Neural progenitor cell (in vitro differentiated cells): ENCODE results near the gene ANKS1B. TPM values are rescaled to one million over a fixed set of nuclear protein-coding genes. Genes with fewer than 3 reads are reported as not detected.

Source experiments
- DNase-seq: peaks from one replicate; pipeline ENCODE4 v3.0.0-alpha.2; 2016; ENCODE audit warnings: low spot score
- H2AFZ ChIP-seq: fragments of 200-600 bp; sonication (generic); replicated peaks from 2 replicates; pipeline ENCODE4 v1.6.1; 2016; ENCODE audit warnings: antibody characterized with exemption
- H3F3A ChIP-seq: fragments of 200-600 bp; sonication (generic); 2 replicates; pipeline ENCODE4 v1.6.1; 2016; ENCODE audit warnings: antibody characterized with exemption, low read depth
- H3K27ac ChIP-seq: fragments of 200-600 bp; sonication (generic); 2 replicates; pipeline ENCODE4 v1.5.1; 2016; ENCODE audit warnings: mild to moderate bottlenecking
- H3K27me3 ChIP-seq: fragments of 200-600 bp; sonication (generic); 2 replicates; pipeline ENCODE4 v1.6.1; 2016; ENCODE audit warnings: mild to moderate bottlenecking, moderate library complexity
- H3K36me3 ChIP-seq: fragments of 200-600 bp; sonication (generic); 2 replicates; pipeline ENCODE4 v1.5.1; 2016
- H3K4me1 ChIP-seq: fragments of 200-600 bp; sonication (generic); 2 replicates; pipeline ENCODE4 v1.6.1; 2016; ENCODE audit warnings: mixed run types
- H3K4me2 ChIP-seq: fragments of 200-600 bp; sonication (generic); 2 replicates; pipeline ENCODE4 v1.6.1; 2016
- H3K4me3 ChIP-seq: fragments of 200-600 bp; sonication (generic); 2 replicates; pipeline ENCODE4 v1.5.1; 2016
- H3K79me2 ChIP-seq: fragments of 200-600 bp; sonication (generic); 2 replicates; pipeline ENCODE4 v1.6.1; 2016; ENCODE audit warnings: low read depth
- H3K9ac ChIP-seq: fragments of 200-600 bp; sonication (generic); 2 replicates; pipeline ENCODE4 v1.6.1; 2016
- H3K9me3 ChIP-seq: fragments of 200-600 bp; sonication (generic); 2 replicates; pipeline ENCODE4 v1.5.1; 2016; ENCODE audit warnings: low read depth
- H4K20me1 ChIP-seq: fragments of 200-600 bp; sonication (generic); 2 replicates; pipeline ENCODE4 v1.6.1; 2016; ENCODE audit warnings: low read depth
- H3K27ac Mint-ChIP-seq: 3 replicates; pipeline ENCODE4 v1.8.0; 2021; ENCODE audit warnings: mixed read lengths
- H3K27me3 Mint-ChIP-seq: 2 replicates; pipeline ENCODE4 v1.8.0; 2022; ENCODE audit warnings: low read depth, mild to moderate bottlenecking, inconsistent platforms, moderate library complexity, mixed read lengths; ENCODE audit not compliant: insufficient read depth
- H3K36me3 Mint-ChIP-seq: 3 replicates; pipeline ENCODE4 v1.8.0; 2021; ENCODE audit warnings: mixed read lengths
- H3K4me1 Mint-ChIP-seq: 3 replicates; pipeline ENCODE4 v1.8.0; 2021; ENCODE audit warnings: mixed read lengths
- H3K4me3 Mint-ChIP-seq: 3 replicates; pipeline ENCODE4 v1.8.0; 2021; ENCODE audit warnings: mild to moderate bottlenecking, moderate library complexity, mixed read lengths
- H3K9me3 Mint-ChIP-seq: 3 replicates; pipeline ENCODE4 v1.8.0; 2020; ENCODE audit warnings: mixed read lengths
- CTCF ChIP-seq: fragments of 200-600 bp; sonication (generic); IDR thresholded peaks from 2 replicates; pipeline ENCODE4 v1.5.1; 2017; ENCODE audit warnings: antibody characterized with exemption, mild to moderate bottlenecking
- EZH2 ChIP-seq: fragments of 200-600 bp; sonication (generic); IDR thresholded peaks from 2 replicates; pipeline ENCODE4 v1.6.1; 2017; ENCODE audit warnings: antibody characterized with exemption, mild to moderate bottlenecking, moderate library complexity
- EZH2phosphoT487 ChIP-seq: fragments of 200-600 bp; sonication (generic); IDR thresholded peaks from 2 replicates; pipeline ENCODE4 v1.6.1; 2017; ENCODE audit warnings: antibody characterized with exemption
- total RNA-seq: library from RNA; depleted of rRNA; stranded (reverse); fragments of >200 nt; gene quantifications from 2 replicates; pipeline ENCODE4 v1.2.3, GENCODE V29; 2015; ENCODE audit warnings: low replicate concordance

The ANKS1B gene
- total RNA-seq, 1 donor from 2014 or later, result 7.9 TPM

- no peaks in the 10 kb centered on the region for H3K4me1 ChIP-seq
- H3K27me3 ChIP-seq, result peaks cover 11% of the 10 kb centered on the region
- no peak overlapping the region for H3K27ac Mint-ChIP-seq
- peaks cover 10% of the 10 kb centered on the region for H3K27me3 Mint-ChIP-seq
- H3K4me2 ChIP-seq, result no peak overlapping the region
- peaks cover 39% of the 10 kb centered on the region for H3K4me1 Mint-ChIP-seq
- no peak overlapping the region for H3K9ac ChIP-seq
- H4K20me1 ChIP-seq, result no peaks in the 10 kb centered on the region
- no peaks in the 10 kb centered on the region for H3K9me3 ChIP-seq
- DNase-seq, result no peak
- no peak overlapping the region for H3K4me3 Mint-ChIP-seq
- H3K27ac ChIP-seq, result no peak overlapping the region
- H3F3A ChIP-seq, result no peaks in the 10 kb centered on the region
- no peaks in the 10 kb centered on the region for H3K36me3 ChIP-seq
- H3K79me2 ChIP-seq, result no peaks in the 10 kb centered on the region
- no peak overlapping the region for H2AFZ ChIP-seq
- peaks cover 2% of the 10 kb centered on the region for H3K36me3 Mint-ChIP-seq
- no peak overlapping the region for H3K4me3 ChIP-seq
- no peak for TF ChIP-seq CTCF
- no peak for TF ChIP-seq EZH2
- no peak for TF ChIP-seq EZH2phosphoT487
- H3K9me3 Mint-ChIP-seq, result peaks cover 3% of the 10 kb centered on the region
These were observed 1233.1 kb downstream of the ANKS1B start for GRCh38 chr12:98751580-98752115.

- no peak overlapping the region for H3K27ac ChIP-seq
- no peak overlapping the region for H3K4me3 ChIP-seq
- Mint-ChIP-seq H3K4me1 (peaks cover 39% of the 10 kb centered on the region), H3K9me3 (no peaks in the 10 kb centered on the region), H3K36me3 (no peaks in the 10 kb centered on the region), H3K4me3 (no peak overlapping the region), H3K27me3 (peaks cover 5% of the 10 kb centered on the region), H3K27ac (no peak overlapping the region)
- H2AFZ ChIP-seq, result no peak overlapping the region
- peaks cover 22% of the 10 kb centered on the region for H3K27me3 ChIP-seq
- H3F3A ChIP-seq, result no peaks in the 10 kb centered on the region
- no peak for TF ChIP-seq EZH2
- TF ChIP-seq EZH2phosphoT487, result no peak
- no peak for TF ChIP-seq CTCF
- H3K79me2 ChIP-seq, result no peaks in the 10 kb centered on the region
- H3K9ac ChIP-seq, result no peak overlapping the region
- no peak for DNase-seq
- no peaks in the 10 kb centered on the region for H4K20me1 ChIP-seq
- H3K4me1 ChIP-seq, result no peaks in the 10 kb centered on the region
- H3K36me3 ChIP-seq, result no peaks in the 10 kb centered on the region
- H3K4me2 ChIP-seq, result no peak overlapping the region
- H3K9me3 ChIP-seq, result no peaks in the 10 kb centered on the region
These were observed 1234.2 kb downstream of the ANKS1B start for GRCh38 chr12:98750511-98750910.

GRCh38 chr12:98748463-98748862, 1236.3 kb downstream of the ANKS1B start:
- TF ChIP-seq CTCF, result no peak
- no peak for TF ChIP-seq EZH2
- no peak for TF ChIP-seq EZH2phosphoT487
- no peak overlapping the region for H2AFZ ChIP-seq
- Mint-ChIP-seq H3K4me3 (no peak overlapping the region), H3K27ac (peak overlapping the region; percentile 5), H3K36me3 (no peaks in the 10 kb centered on the region), H3K9me3 (no peaks in the 10 kb centered on the region), H3K27me3 (peaks cover 5% of the 10 kb centered on the region), H3K4me1 (peaks cover 26% of the 10 kb centered on the region)
- H3F3A ChIP-seq, result no peaks in the 10 kb centered on the region
- H3K27me3 ChIP-seq, result peaks cover 33% of the 10 kb centered on the region
- H3K4me3 ChIP-seq, result no peak overlapping the region
- H3K27ac ChIP-seq, result no peak overlapping the region
- no peaks in the 10 kb centered on the region for H3K9me3 ChIP-seq
- H3K4me1 ChIP-seq, result no peaks in the 10 kb centered on the region
- no peaks in the 10 kb centered on the region for H3K79me2 ChIP-seq
- H4K20me1 ChIP-seq, result no peaks in the 10 kb centered on the region
- H3K4me2 ChIP-seq, result no peak overlapping the region
- H3K9ac ChIP-seq, result no peak overlapping the region
- no peaks in the 10 kb centered on the region for H3K36me3 ChIP-seq
- no peak for DNase-seq
